K562 (cell line): Measurements from ENCODE around the gene KRT28. TPM values are rescaled to one million over a fixed set of nuclear protein-coding genes. Genes with fewer than 3 reads are reported as not detected.

Source experiments
- CBFA2T2 ChIP-seq: fragments of 450-650 bp; conservative IDR thresholded peaks from 2 replicates; pipeline ENCODE4 v1.6.1; 2017; ENCODE audit warnings: mild to moderate bottlenecking
- CREB1 ChIP-seq, 2 experiments: sonication (generic) in 1 of 2; formaldehyde crosslinking in 1 of 2; IDR thresholded peaks; 2 replicates each; pipeline versions ENCODE4 v1.6.1 to v1.8.0; 2012 to 2022; ENCODE audit warnings: inconsistent platforms in 1 of 2, mild to moderate bottlenecking in 1 of 2, missing genetic modification reagents in 1 of 2, moderate library complexity in 1 of 2
- ETV5 ChIP-seq: sonication (generic); formaldehyde crosslinking; IDR thresholded peaks from 2 replicates; pipeline ENCODE4 v1.4.0; 2020; ENCODE audit warnings: low read depth, mild to moderate bottlenecking, missing genetic modification reagents
- FOS ChIP-seq: IDR thresholded peaks from 3 replicates; pipeline ENCODE4 v1.6.1; 2011; ENCODE audit not compliant: insufficient read length; ENCODE audit errors: extremely low read depth
- FOXJ3 ChIP-seq: sonication (generic); formaldehyde crosslinking; IDR thresholded peaks from 2 replicates; pipeline ENCODE4 v1.4.0; 2020; ENCODE audit warnings: mild to moderate bottlenecking, missing genetic modification reagents
- KAT2B ChIP-seq: IDR thresholded peaks from one replicate; pipeline ENCODE4 v1.6.1; 2012; ENCODE audit warnings: low read depth, mild to moderate bottlenecking, control low read depth, inconsistent platforms, low read length, moderate library complexity
- NFE2 ChIP-seq: IDR thresholded peaks from 2 replicates; pipeline ENCODE4 v1.6.1; 2014; ENCODE audit warnings: antibody characterized with exemption, low read depth
- RBM15 ChIP-seq: fragments of 200-400 bp; formaldehyde crosslinking; IDR thresholded peaks from 2 replicates; pipeline ENCODE4 v1.6.1; 2018; ENCODE audit warnings: mild to moderate bottlenecking, low read length, moderate library complexity; ENCODE audit not compliant: insufficient read depth
- SMARCA4 ChIP-seq: fragments of 450-650 bp; IDR thresholded peaks from 2 replicates; pipeline ENCODE4 v1.6.1; 2016
- SOX6 ChIP-seq: fragments of 450-650 bp; IDR thresholded peaks from 2 replicates; pipeline ENCODE4 v1.6.1; 2014; ENCODE audit warnings: mild to moderate bottlenecking
- SUPT5H ChIP-seq: fragments of 450-650 bp; IDR thresholded peaks from 2 replicates; pipeline ENCODE4 v1.6.1; 2016
- TAF1 ChIP-seq: IDR thresholded peaks from 2 replicates; pipeline ENCODE4 v1.6.1; 2011; ENCODE audit warnings: mild to moderate bottlenecking, low read length, moderate library complexity; ENCODE audit not compliant: insufficient read depth, control insufficient read depth, severe bottlenecking; ENCODE audit errors: extremely low read depth
- TAL1 ChIP-seq: fragments of 450-650 bp; IDR thresholded peaks from 2 replicates; pipeline ENCODE4 v1.6.1; 2016; ENCODE audit warnings: mild to moderate bottlenecking
- ZFP1 ChIP-seq: fragments of 450-650 bp; formaldehyde crosslinking; IDR thresholded peaks from 2 replicates; pipeline ENCODE4 v1.4.0; 2020; ENCODE audit warnings: mild to moderate bottlenecking, mixed read lengths
- ZNF263 ChIP-seq: sonication (generic); formaldehyde crosslinking; IDR thresholded peaks from 2 replicates; pipeline ENCODE4 v1.8.0; 2022; ENCODE audit warnings: mild to moderate bottlenecking, missing genetic modification reagents, borderline replicate concordance
- ZNF41 ChIP-seq: fragments of 250-450 bp; sonication (Bioruptor Pico); conservative IDR thresholded peaks from 2 replicates; pipeline ENCODE4 v1.4.0; 2020; ENCODE audit warnings: mild to moderate bottlenecking
- ZNF830 ChIP-seq: fragments of 250-450 bp; sonication (Bioruptor Pico); IDR thresholded peaks from 2 replicates; pipeline ENCODE4 v1.5.0; 2021; ENCODE audit warnings: mild to moderate bottlenecking
- polyA plus RNA-seq, 8 experiments: library from polyadenylated mRNA; depleted of rRNA in 4 of 8; stranded (reverse) in 5 of 8; unstranded in 3 of 8; fragments of >200 nt; fragmentation: Nextera tagmentation in 2 of 8; fragmentation: Illumina TruSeq in 1 of 8; extraction: Ambion mirVana in 2 of 8; extraction: Trizol in 1 of 8; gene quantifications; 2 replicates each; pipeline versions ENCODE4 v1.2.1 to v1.2.3, GENCODE V29; 2011 to 2014; ENCODE audit warnings: inconsistent platforms in 1 of 8, missing spikeins in 1 of 8
- total RNA-seq, 7 experiments: library from RNA; depleted of rRNA in 6 of 7; stranded (reverse); fragments of >200 nt in 6 of 7; fragmentation: Illumina TruSeq in 2 of 7; extraction: Trizol in 2 of 7; gene quantifications; 2 replicates each; pipeline versions ENCODE4 v1.2.1 to v1.2.3, GENCODE V29; 2011 to 2021; ENCODE audit warnings: low replicate concordance in 1 of 7
- TF ChIP-seq, protein P1 (sequence below): sonication (generic); formaldehyde crosslinking; IDR thresholded peaks from 2 replicates; pipeline ENCODE4 v1.8.0; 2023; ENCODE audit warnings: mild to moderate bottlenecking, missing genetic modification reagents
- TF ChIP-seq, protein P2 (sequence below): sonication (generic); formaldehyde crosslinking; IDR thresholded peaks from 2 replicates; pipeline ENCODE4 v1.8.1; 2023; ENCODE audit warnings: mild to moderate bottlenecking, missing genetic modification reagents
- TF ChIP-seq, protein P3 (sequence below): fragments of 450-650 bp; IDR thresholded peaks from 2 replicates; pipeline ENCODE4 v1.6.1; 2017; ENCODE audit warnings: antibody characterized with exemption
- TF ChIP-seq, protein P4 (sequence below): sonication (generic); IDR thresholded peaks from 2 replicates; pipeline ENCODE4 v1.6.1; 2016
- TF ChIP-seq, protein P5 (sequence below): fragments of 450-650 bp; IDR thresholded peaks from 2 replicates; pipeline ENCODE4 v1.6.1; 2016; ENCODE audit warnings: low read depth, mild to moderate bottlenecking, moderate library complexity

The KRT28 gene
- total and polyA plus RNA-seq, 9 of the 15 experiments (the other 6 are each of a cell fraction or from before 2014, with no cell fraction given): not detected

DNA sequence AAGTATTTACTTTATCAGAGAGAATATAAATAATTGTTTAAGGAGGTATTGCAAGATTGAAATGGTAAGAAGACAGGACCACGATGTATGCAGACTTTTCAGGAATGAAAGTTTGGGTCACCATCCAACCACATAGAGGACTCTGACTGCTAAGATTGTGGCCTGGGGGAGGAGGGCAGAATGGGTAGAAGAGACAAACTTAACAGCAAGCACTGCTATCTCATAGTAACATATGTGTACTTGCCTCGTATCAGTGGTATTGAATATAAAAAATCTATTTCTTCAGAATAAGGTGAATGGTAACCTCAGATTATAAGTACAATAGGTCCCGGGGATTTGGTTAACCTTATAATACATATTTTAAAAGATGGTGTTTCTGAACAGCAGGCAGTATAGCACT lies 16.8 kb upstream of the KRT28 start (continued):
- TF ChIP-seq, protein P1, sequence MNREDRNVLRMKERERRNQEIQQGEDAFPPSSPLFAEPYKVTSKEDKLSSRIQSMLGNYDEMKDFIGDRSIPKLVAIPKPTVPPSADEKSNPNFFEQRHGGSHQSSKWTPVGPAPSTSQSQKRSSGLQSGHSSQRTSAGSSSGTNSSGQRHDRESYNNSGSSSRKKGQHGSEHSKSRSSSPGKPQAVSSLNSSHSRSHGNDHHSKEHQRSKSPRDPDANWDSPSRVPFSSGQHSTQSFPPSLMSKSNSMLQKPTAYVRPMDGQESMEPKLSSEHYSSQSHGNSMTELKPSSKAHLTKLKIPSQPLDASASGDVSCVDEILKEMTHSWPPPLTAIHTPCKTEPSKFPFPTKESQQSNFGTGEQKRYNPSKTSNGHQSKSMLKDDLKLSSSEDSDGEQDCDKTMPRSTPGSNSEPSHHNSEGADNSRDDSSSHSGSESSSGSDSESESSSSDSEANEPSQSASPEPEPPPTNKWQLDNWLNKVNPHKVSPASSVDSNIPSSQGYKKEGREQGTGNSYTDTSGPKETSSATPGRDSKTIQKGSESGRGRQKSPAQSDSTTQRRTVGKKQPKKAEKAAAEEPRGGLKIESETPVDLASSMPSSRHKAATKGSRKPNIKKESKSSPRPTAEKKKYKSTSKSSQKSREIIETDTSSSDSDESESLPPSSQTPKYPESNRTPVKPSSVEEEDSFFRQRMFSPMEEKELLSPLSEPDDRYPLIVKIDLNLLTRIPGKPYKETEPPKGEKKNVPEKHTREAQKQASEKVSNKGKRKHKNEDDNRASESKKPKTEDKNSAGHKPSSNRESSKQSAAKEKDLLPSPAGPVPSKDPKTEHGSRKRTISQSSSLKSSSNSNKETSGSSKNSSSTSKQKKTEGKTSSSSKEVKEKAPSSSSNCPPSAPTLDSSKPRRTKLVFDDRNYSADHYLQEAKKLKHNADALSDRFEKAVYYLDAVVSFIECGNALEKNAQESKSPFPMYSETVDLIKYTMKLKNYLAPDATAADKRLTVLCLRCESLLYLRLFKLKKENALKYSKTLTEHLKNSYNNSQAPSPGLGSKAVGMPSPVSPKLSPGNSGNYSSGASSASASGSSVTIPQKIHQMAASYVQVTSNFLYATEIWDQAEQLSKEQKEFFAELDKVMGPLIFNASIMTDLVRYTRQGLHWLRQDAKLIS (CRISPR knock-in tag): no peak
- TF ChIP-seq ZNF41 (CRISPR knock-in tag): no peak
- TF ChIP-seq, protein P2, sequence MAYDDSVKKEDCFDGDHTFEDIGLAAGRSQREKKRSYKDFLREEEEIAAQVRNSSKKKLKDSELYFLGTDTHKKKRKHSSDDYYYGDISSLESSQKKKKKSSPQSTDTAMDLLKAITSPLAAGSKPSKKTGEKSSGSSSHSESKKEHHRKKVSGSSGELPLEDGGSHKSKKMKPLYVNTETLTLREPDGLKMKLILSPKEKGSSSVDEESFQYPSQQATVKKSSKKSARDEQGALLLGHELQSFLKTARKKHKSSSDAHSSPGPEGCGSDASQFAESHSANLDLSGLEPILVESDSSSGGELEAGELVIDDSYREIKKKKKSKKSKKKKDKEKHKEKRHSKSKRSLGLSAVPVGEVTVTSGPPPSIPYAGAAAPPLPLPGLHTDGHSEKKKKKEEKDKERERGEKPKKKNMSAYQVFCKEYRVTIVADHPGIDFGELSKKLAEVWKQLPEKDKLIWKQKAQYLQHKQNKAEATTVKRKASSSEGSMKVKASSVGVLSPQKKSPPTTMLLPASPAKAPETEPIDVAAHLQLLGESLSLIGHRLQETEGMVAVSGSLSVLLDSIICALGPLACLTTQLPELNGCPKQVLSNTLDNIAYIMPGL (CRISPR knock-in tag): no peak
- TF ChIP-seq ZNF830 (CRISPR knock-in tag): no peak
- TF ChIP-seq TAL1: peak; percentile 69
- TF ChIP-seq, protein P3, sequence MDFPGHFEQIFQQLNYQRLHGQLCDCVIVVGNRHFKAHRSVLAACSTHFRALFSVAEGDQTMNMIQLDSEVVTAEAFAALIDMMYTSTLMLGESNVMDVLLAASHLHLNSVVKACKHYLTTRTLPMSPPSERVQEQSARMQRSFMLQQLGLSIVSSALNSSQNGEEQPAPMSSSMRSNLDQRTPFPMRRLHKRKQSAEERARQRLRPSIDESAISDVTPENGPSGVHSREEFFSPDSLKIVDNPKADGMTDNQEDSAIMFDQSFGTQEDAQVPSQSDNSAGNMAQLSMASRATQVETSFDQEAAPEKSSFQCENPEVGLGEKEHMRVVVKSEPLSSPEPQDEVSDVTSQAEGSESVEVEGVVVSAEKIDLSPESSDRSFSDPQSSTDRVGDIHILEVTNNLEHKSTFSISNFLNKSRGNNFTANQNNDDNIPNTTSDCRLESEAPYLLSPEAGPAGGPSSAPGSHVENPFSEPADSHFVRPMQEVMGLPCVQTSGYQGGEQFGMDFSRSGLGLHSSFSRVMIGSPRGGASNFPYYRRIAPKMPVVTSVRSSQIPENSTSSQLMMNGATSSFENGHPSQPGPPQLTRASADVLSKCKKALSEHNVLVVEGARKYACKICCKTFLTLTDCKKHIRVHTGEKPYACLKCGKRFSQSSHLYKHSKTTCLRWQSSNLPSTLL: peak; percentile 70
- no peak for TF ChIP-seq FOS
- TF ChIP-seq SOX6: 0 out of 2 replicates have a peak, but pooled peaks have one; percentile 44
- TF ChIP-seq ZNF263 (CRISPR knock-in tag): no peak
- TF ChIP-seq KAT2B: no peak
- TF ChIP-seq CREB1 (IDR thresholded peaks at IDR 0.05): no peak; the same call in 1 of the 2 replicates
- TF ChIP-seq CREB1 (CRISPR knock-in tag; IDR thresholded peaks at IDR 0.05): no peak
- no peak for TF ChIP-seq NFE2
- no peak for TF ChIP-seq RBM15
- peak; percentile 70 for TF ChIP-seq CBFA2T2
- TF ChIP-seq, protein P4, sequence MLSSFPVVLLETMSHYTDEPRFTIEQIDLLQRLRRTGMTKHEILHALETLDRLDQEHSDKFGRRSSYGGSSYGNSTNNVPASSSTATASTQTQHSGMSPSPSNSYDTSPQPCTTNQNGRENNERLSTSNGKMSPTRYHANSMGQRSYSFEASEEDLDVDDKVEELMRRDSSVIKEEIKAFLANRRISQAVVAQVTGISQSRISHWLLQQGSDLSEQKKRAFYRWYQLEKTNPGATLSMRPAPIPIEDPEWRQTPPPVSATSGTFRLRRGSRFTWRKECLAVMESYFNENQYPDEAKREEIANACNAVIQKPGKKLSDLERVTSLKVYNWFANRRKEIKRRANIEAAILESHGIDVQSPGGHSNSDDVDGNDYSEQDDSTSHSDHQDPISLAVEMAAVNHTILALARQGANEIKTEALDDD: no peak
- TF ChIP-seq, protein P5, sequence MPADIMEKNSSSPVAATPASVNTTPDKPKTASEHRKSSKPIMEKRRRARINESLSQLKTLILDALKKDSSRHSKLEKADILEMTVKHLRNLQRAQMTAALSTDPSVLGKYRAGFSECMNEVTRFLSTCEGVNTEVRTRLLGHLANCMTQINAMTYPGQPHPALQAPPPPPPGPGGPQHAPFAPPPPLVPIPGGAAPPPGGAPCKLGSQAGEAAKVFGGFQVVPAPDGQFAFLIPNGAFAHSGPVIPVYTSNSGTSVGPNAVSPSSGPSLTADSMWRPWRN: no peak
- TF ChIP-seq FOXJ3 (CRISPR knock-in tag): no peak
- no peak for TF ChIP-seq ETV5
- peak; percentile 56 for TF ChIP-seq SMARCA4
- peak; percentile 29 for TF ChIP-seq TAF1
- no peak for TF ChIP-seq SUPT5H
- TF ChIP-seq ZFP1 (CRISPR knock-in tag): no peak
